Activated CD4-positive, alpha-beta T cell treated with anti-CD3 and anti-CD28 coated beads for 36 hours (primary cell): ENCODE measurements around the gene MSANTD2. TPM values are rescaled to one million over a fixed set of nuclear protein-coding genes. Genes with fewer than 3 reads are reported as not detected.

Experiments
- ATAC-seq: fragments of 200-7000 bp; cut with Tn5 transposase; one replicate; pipeline ENCODE4 v1.10.0; 2021; ENCODE audit warnings: mild to moderate bottlenecking, moderate library complexity
- CTCF ChIA-PET: fragments of 350-600 bp; sonication (Branson Sonifier 250); formaldehyde crosslinking; loops from one replicate; lab custom pipeline; 2021; ENCODE audit warnings: antibody characterized with exemption; lab: Charles Lee
- POLR2A ChIA-PET: fragments of 350-600 bp; sonication (Branson Sonifier 250); formaldehyde crosslinking; loops from one replicate; lab custom pipeline; 2021; ENCODE audit warnings: antibody characterized with exemption, inconsistent platforms; lab: Charles Lee
- DNase-seq: peaks from one replicate; pipeline ENCODE4 v3.0.0-alpha.2; 2020
- H3K27ac Mint-ChIP-seq: one replicate; pipeline ENCODE4 v1.8.0; 2021; ENCODE audit warnings: mixed read lengths
- H3K27me3 Mint-ChIP-seq: one replicate; pipeline ENCODE4 v1.8.0; 2021; ENCODE audit warnings: mixed read lengths
- H3K36me3 Mint-ChIP-seq: one replicate; pipeline ENCODE4 v1.8.0; 2021; ENCODE audit warnings: low read depth, mixed read lengths
- H3K4me1 Mint-ChIP-seq: one replicate; pipeline ENCODE4 v1.8.0; 2021; ENCODE audit warnings: mixed read lengths
- H3K4me3 Mint-ChIP-seq: one replicate; pipeline ENCODE4 v1.8.0; 2021; ENCODE audit warnings: mild to moderate bottlenecking, moderate library complexity, mixed read lengths
- H3K9me3 Mint-ChIP-seq: one replicate; pipeline ENCODE4 v1.8.0; 2021; ENCODE audit warnings: low read depth, mixed read lengths
- intact Hi-C, 2 experiments: fragments of 100-400 bp; cut with DNase I in 1 of 2; cut with micrococcal nuclease in 1 of 2; formaldehyde crosslinking; loops; one replicate each; pipeline versions ENCODE4 v1.14.2 to v1.15.1; 2022 to 2024; cut with DNase I, micrococcal nuclease
- total RNA-seq, 2 experiments: library from RNA; stranded (reverse); gene quantifications; one replicate each; pipeline ENCODE4 v1.2.3, GENCODE V29; 2021

The MSANTD2 gene
- total RNA-seq, 2 experiments from 2014 or later: 6.9 to 8.6 TPM

- POLR2A ChIA-PET: interaction anchor here (1.6 kb wide), 1 partner anchor 31 kb away, joined by 3 read pairs; no protein-coding TSS in a partner anchor
- no peaks in the 10 kb centered on the region for H3K27me3 Mint-ChIP-seq
- H3K36me3 Mint-ChIP-seq: no peaks in the 10 kb centered on the region
- DNase-seq (peak; percentile 63), ATAC-seq (peak; percentile 52)
- no peaks in the 10 kb centered on the region for H3K9me3 Mint-ChIP-seq
- H3K27ac Mint-ChIP-seq: peak overlapping the region; percentile 84
- CTCF ChIA-PET: interaction anchor here (0.6 to 6.5 kb wide), 18 partner anchors 14 to 308 kb away, joined by 3 to 56 read pairs (median 4); partner anchors contain the start of genes ROBO3, SIAE and SPA17
- intact Hi-C loops: loop anchor here (1.0 to 2.0 kb wide), 12 partner anchors 37 to 685 kb away; partner anchors contain the start of genes SIAE (in 2 of the 2), SPA17 (in 2 of the 2), CCDC15 (in 1 of the 2) and ESAM (in 1 of the 2)
- H3K4me3 Mint-ChIP-seq: peak overlapping the region; percentile 83
- peaks cover 36% of the 10 kb centered on the region for H3K4me1 Mint-ChIP-seq
These were observed 619 bp downstream of the MSANTD2 start for GRCh38 chr11:124799348-124800225.

GRCh38 chr11:124798991-124799347 is 1.2 kb downstream of the MSANTD2 start:
- DNase-seq (no peak), ATAC-seq (no peak)
- CTCF ChIA-PET: interaction anchor here (0.6 to 6.5 kb wide), 14 partner anchors 13 to 199 kb away, joined by 3 to 56 read pairs (median 4); partner anchors contain the start of genes ROBO3, SIAE and SPA17
- intact Hi-C loops: loop anchor here (1.0 kb wide), 4 partner anchors 37 to 155 kb away; partner anchors contain the start of genes CCDC15 (in 1 of the 2) and ESAM (in 1 of the 2)
- Mint-ChIP-seq H3K27ac (peak overlapping the region; percentile 84), H3K36me3 (no peaks in the 10 kb centered on the region), H3K4me1 (peaks cover 39% of the 10 kb centered on the region), H3K9me3 (no peaks in the 10 kb centered on the region), H3K4me3 (peak overlapping the region; percentile 83), H3K27me3 (no peaks in the 10 kb centered on the region)
- POLR2A ChIA-PET: no interaction called here

- ChIA-PET CTCF (interaction anchor here (1.0 to 6.5 kb wide), 4 partner anchors 33 to 50 kb away, joined by 3 to 56 read pairs (median 6); no protein-coding TSS in a partner anchor), POLR2A (interaction anchor here (0.6 kb wide), 1 partner anchor 329 kb away, joined by 3 read pairs; no protein-coding TSS in a partner anchor)
- DNase-seq: no peak
- no peak for ATAC-seq
- Mint-ChIP-seq H3K4me3 (no peak overlapping the region), H3K9me3 (no peaks in the 10 kb centered on the region), H3K27ac (no peak overlapping the region), H3K4me1 (peaks cover 51% of the 10 kb centered on the region), H3K27me3 (no peaks in the 10 kb centered on the region), H3K36me3 (no peaks in the 10 kb centered on the region)
- intact Hi-C loops: no loop called here
These were observed 3.9 kb downstream of the MSANTD2 start for GRCh38 chr11:124796312-124796711.

- ATAC-seq: peak; percentile 72
- H3K27me3 Mint-ChIP-seq: no peaks in the 10 kb centered on the region
- DNase-seq: peak; percentile 38
- no peaks in the 10 kb centered on the region for H3K9me3 Mint-ChIP-seq
- POLR2A ChIA-PET: interaction anchor here (0.5 kb wide), 1 partner anchor 676 kb away, joined by 3 read pairs; no protein-coding TSS in a partner anchor
- no peak overlapping the region for H3K27ac Mint-ChIP-seq
- H3K4me3 Mint-ChIP-seq: no peak overlapping the region
- CTCF ChIA-PET: interaction anchor here (0.5 to 3.4 kb wide), 24 partner anchors 10 to 1407 kb away, joined by 3 to 25 read pairs (median 4); partner anchors contain the start of genes ESAM and TBRG1
- peaks cover 47% of the 10 kb centered on the region for H3K4me1 Mint-ChIP-seq
- H3K36me3 Mint-ChIP-seq: no peaks in the 10 kb centered on the region
- intact Hi-C loops: loop anchor here (1.0 kb wide), 1 partner anchor 124 kb away; no protein-coding TSS in a partner anchor
These were observed 6.5 kb downstream of the MSANTD2 start for GRCh38 chr11:124793466-124794278.

- Mint-ChIP-seq H3K4me3 (no peak overlapping the region), H3K27ac (no peak overlapping the region), H3K27me3 (no peaks in the 10 kb centered on the region), H3K36me3 (no peaks in the 10 kb centered on the region), H3K9me3 (no peaks in the 10 kb centered on the region), H3K4me1 (peaks cover 33% of the 10 kb centered on the region)
- ChIA-PET CTCF (interaction anchor here (0.9 to 3.0 kb wide), 3 partner anchors 9 to 14 kb away, joined by 3 to 15 read pairs (median 3); no protein-coding TSS in a partner anchor), POLR2A (no interaction called here)
- ATAC-seq: peak; percentile 54
- intact Hi-C loops: loop anchor here in 1 of 2 experiments (1.0 kb wide), 1 partner anchor 28 kb away; no protein-coding TSS in a partner anchor
- DNase-seq: no peak
These were observed 8.4 kb downstream of the MSANTD2 start for GRCh38 chr11:124791626-124792341.

- Mint-ChIP-seq H3K4me3 (no peak overlapping the region), H3K9me3 (no peaks in the 10 kb centered on the region), H3K27me3 (no peaks in the 10 kb centered on the region), H3K36me3 (no peaks in the 10 kb centered on the region), H3K27ac (no peak overlapping the region), H3K4me1 (peaks cover 23% of the 10 kb centered on the region)
- intact Hi-C loops: no loop called here
- no peak for ATAC-seq
- DNase-seq: no peak
- ChIA-PET POLR2A (no interaction called here), CTCF (interaction anchor here (0.8 to 1.9 kb wide), 4 partner anchors 9 to 118 kb away, joined by 3 to 5 read pairs (median 4); no protein-coding TSS in a partner anchor)
These were observed 11.7 kb downstream of the MSANTD2 start for GRCh38 chr11:124788521-124788920.

- no peak for ATAC-seq
- intact Hi-C loops: no loop called here
- ChIA-PET CTCF (interaction anchor here (1.3 to 2.4 kb wide), 3 partner anchors 9 to 18 kb away, joined by 3 to 15 read pairs (median 4); no protein-coding TSS in a partner anchor), POLR2A (no interaction called here)
- Mint-ChIP-seq H3K27me3 (no peaks in the 10 kb centered on the region), H3K4me3 (no peak overlapping the region), H3K9me3 (no peaks in the 10 kb centered on the region), H3K4me1 (peaks cover 2% of the 10 kb centered on the region), H3K36me3 (no peaks in the 10 kb centered on the region), H3K27ac (no peak overlapping the region)
- DNase-seq: no peak
These were observed 16.2 kb downstream of the MSANTD2 start for GRCh38 chr11:124784051-124784450.

GRCh38 chr11:124783002-124783401 is 17.2 kb downstream of the MSANTD2 start:
- POLR2A ChIA-PET: interaction anchor here (0.7 kb wide), 1 partner anchor 746 kb away, joined by 4 read pairs; no protein-coding TSS in a partner anchor

GRCh38 chr11:124779568-124779967 is 20.6 kb downstream of the MSANTD2 start:
- Mint-ChIP-seq H3K4me3 (no peak overlapping the region), H3K9me3 (no peaks in the 10 kb centered on the region), H3K36me3 (peaks cover 4% of the 10 kb centered on the region), H3K4me1 (peaks cover 17% of the 10 kb centered on the region), H3K27ac (no peak overlapping the region), H3K27me3 (no peaks in the 10 kb centered on the region)
- no peak for ATAC-seq
- DNase-seq: no peak
- ChIA-PET POLR2A (interaction anchor here (0.6 kb wide), 1 partner anchor 14 kb away, joined by 3 read pairs; no protein-coding TSS in a partner anchor), CTCF (interaction anchor here (1.0 to 2.6 kb wide), 9 partner anchors 9 to 110 kb away, joined by 3 to 12 read pairs (median 5); no protein-coding TSS in a partner anchor)
- intact Hi-C loops: no loop called here

More at GRCh38 chr11:124783002-124783401, 17.2 kb downstream of the MSANTD2 start:
- H3K27ac Mint-ChIP-seq: no peak overlapping the region
- H3K36me3 Mint-ChIP-seq: no peaks in the 10 kb centered on the region
- CTCF ChIA-PET: interaction anchor here (0.5 to 2.4 kb wide), 3 partner anchors 10 to 20 kb away, joined by 3 to 15 read pairs (median 3); no protein-coding TSS in a partner anchor
- peaks cover 5% of the 10 kb centered on the region for H3K4me1 Mint-ChIP-seq
- DNase-seq (no peak), ATAC-seq (no peak)
- H3K4me3 Mint-ChIP-seq: no peak overlapping the region
- intact Hi-C loops: no loop called here
- no peaks in the 10 kb centered on the region for H3K9me3 Mint-ChIP-seq
- H3K27me3 Mint-ChIP-seq: no peaks in the 10 kb centered on the region

GRCh38 chr11:124778281-124778680 is 21.9 kb downstream of the MSANTD2 start:
- intact Hi-C loops: no loop called here
- H3K27ac Mint-ChIP-seq: no peak overlapping the region
- POLR2A ChIA-PET: no interaction called here
- H3K9me3 Mint-ChIP-seq: no peaks in the 10 kb centered on the region
- H3K4me3 Mint-ChIP-seq: no peak overlapping the region
- peaks cover 15% of the 10 kb centered on the region for H3K4me1 Mint-ChIP-seq
- no peak for DNase-seq
- no peaks in the 10 kb centered on the region for H3K27me3 Mint-ChIP-seq
- H3K36me3 Mint-ChIP-seq: peaks cover 4% of the 10 kb centered on the region
- CTCF ChIA-PET: interaction anchor here (0.6 to 2.6 kb wide), 6 partner anchors 13 to 118 kb away, joined by 3 to 12 read pairs (median 4); no protein-coding TSS in a partner anchor
- no peak for ATAC-seq
